HG03103 (cell line): ENCODE data around the gene RNASEH2B.

Experiments used
- ATAC-seq: cut with Tn5 transposase; IDR thresholded peaks from one replicate; pipeline ENCODE4 v1.9.1; 2021; ENCODE audit warnings: low read depth; ENCODE audit not compliant: unreplicated experiment

Gene RNASEH2B

DNA sequence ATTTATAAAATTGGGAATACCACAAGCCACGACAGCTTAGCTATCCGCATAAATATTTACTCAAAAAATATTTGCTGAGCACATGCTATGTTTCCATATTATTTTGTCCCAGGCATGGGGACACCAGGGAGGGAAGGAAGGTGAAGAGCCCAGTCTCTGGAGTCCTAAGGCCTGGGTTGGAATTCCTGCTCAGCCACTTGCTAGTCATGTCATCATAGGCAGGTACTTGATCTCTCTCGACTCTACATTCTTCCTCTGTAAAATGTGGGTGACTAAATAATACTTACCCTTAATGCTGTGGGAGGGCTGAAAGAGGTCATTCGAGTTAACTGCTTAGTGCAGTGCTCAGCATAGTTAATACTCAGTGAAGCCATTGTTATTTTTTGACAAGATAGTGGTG is 4.3 kb upstream of the RNASEH2B start:
- ATAC-seq = no peak

DNA sequence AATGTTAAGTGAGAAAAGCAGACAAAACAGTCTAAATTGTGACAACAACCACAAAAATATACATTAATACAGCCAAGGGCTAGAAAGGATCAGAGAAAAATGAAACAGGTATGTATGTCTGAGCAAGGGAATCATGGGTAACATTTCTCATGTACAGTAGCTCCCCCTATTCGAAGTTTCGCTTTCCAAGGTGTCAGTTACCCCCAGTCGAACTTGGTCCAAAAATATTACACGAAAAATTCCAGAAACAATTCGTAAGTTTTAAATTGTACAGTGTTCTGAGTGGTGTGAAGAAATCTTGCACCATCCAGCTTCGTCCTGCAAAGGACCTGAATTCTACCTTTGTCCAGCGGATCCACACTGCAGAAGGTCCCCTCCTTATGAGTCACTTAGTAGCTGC is 1.8 kb upstream of the RNASEH2B start:
- ATAC-seq = no peak

DNA sequence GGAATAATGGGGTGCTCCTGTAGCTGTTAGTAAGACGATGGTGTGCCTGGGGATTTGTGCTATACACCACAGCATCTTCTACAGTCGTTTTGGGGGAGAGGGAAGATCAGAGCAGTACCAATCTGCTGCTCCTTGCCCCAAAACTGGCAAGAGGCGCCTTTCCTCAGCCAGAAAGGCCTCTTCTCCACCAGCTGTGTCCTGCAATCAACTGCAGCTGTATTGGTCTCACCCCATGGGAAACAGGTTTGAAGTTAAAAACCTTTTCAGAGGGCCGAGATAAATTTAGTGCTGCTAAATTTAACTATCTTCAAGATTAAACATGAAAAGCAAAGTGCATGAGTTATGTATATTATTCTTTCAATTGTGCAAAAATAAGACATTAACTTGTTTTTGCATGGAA is 1.2 kb upstream of the RNASEH2B start:
- ATAC-seq = no peak

DNA sequence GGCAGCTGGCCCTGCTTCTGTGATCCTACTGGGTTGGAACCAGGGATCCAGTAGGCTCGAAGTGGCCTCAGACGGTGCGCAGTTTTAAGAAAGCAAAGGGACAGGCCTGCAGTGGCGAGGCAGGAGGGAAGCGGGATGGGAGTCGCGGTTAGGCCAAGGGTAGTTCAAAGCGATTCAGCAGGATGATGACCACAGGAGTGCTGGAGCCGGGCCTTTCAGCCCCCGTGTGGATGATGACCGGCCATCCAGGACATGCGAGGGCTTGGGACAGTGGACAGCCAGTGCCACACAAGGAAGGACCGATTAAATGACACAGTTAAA is 854 bp downstream of the RNASEH2B start:
- no peak for ATAC-seq

- no peak for ATAC-seq
Observed at GRCh38 chr13:50911081-50911631, 1.6 kb downstream of the RNASEH2B start.

DNA sequence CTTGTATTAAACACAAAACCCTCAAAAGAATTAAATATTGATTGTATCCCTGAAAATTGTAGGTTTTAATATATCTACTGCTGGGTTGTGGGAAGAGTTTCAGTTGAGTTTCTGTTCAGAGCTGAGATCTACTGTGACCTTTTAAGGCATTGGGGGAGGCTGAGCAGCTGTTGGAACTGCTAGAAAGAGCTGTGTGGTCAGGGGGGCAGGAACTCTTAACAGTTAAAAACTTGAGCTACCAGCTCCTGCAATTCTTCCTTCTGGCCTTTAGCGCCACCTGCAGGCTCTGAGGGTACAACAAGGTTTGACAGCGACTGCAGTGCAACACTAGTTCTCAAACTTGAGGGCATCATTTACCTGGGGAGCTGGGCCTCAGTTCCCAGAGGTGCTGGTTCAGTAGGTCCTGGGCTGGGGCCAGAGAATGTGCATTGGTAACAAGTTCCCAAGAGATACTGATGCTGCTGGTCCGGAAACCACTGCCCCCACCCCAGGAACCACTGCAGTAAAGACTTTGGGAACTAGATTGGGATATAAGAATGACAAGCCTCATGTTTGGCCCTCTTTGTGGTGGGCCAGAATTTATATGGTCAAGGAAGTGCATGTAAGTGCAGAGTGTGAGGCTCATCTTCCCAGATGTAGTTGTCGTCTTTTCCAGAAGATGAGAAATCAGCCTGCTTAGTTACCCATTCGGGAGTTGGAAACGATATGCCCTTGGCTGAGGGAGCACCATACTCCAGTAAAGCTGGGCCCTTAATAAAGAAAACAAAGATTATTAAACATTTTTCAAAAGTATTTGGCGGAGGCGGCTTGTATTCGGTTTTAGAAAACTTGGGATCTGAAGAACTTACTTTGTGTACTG is 2.6 kb downstream of the RNASEH2B start:
- ATAC-seq = peak; percentile 43

- no peak for ATAC-seq
Observed at GRCh38 chr13:50912851-50913250, 3.3 kb downstream of the RNASEH2B start.

- ATAC-seq = no peak
Observed at GRCh38 chr13:50914176-50914700, 4.6 kb downstream of the RNASEH2B start.

- no peak for ATAC-seq
Observed at GRCh38 chr13:50914848-50915247, 5.3 kb downstream of the RNASEH2B start.

DNA sequence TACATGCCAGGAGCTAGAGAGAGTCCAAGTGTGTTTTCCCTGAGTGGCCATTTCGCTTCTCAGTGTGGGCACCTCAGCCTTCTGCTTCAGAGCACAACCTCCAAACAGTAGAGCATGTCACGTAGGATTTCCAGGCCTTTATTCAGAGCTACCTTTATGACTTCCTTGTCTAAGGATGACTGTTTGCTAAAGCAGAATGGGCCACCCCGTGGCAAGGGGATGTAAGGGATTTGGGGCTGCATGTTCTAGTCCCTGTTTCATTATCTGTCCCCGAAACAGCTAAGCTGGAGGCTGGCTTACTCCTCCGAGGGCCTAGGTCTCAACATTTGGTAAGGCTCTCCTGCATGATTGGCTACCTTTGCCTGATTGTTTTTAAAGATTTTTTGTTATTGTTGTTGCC is 6.0 kb downstream of the RNASEH2B start:
- no peak for ATAC-seq

GRCh38 chr13:50916701-50917184 is 7.2 kb downstream of the RNASEH2B start:
- ATAC-seq = no peak

DNA sequence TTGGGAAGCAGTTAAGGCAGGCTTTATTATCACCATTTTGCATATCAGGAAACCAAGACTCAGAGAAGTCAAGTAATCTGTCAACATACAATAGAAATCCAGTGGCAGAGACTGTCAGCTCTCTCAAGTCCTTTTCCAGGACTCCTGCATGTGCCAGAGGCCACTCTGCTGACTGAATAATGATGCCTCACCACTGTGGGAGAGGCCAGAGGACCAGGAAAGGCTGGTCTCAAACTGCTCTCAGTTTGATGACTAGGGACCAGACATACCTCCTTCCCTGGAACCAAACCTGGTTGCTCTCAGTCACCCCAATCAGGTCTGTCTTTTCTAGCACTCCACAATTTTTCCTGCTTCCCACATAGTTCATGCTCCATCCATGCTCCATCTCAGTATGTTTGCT is 8.0 kb downstream of the RNASEH2B start:
- no peak for ATAC-seq

DNA sequence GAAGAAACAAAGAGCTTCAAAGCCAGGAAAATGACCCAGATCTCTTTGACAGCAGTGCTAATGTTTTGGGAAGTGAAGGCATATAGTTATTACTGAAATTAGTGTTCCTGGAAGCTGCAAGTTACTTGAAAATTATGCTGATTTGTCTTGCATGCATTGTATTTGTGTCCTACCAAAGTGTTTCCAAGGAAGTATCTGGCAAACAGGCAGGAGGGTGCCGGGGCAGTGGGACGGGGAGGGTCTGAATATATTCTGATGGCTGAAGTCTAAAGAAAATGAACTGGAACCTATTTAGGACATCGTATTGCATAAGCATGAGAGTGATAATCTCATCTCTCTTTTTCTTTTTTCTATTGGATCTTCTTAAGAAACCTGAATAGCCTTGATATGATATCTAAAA is 9.0 kb downstream of the RNASEH2B start:
- ATAC-seq = no peak

DNA sequence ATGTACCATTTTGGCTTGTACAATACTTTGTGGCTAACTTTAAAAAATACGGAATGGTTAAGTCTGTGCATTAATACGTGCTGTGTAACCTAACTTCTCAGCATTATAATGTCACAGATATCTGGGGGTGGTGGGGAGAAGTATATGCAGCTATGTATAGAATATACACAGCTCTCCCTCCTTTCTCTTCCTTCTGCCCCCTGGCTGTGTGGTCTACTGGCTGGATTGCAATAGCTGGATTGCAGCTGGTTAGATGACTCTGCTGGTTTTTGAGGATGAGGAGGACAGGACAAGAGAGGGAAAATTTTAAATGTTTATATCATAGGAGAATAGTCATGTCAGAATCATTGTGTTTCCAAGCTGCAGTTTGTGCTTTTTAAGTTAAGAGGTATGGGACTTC is 9.7 kb downstream of the RNASEH2B start:
- ATAC-seq = no peak

DNA sequence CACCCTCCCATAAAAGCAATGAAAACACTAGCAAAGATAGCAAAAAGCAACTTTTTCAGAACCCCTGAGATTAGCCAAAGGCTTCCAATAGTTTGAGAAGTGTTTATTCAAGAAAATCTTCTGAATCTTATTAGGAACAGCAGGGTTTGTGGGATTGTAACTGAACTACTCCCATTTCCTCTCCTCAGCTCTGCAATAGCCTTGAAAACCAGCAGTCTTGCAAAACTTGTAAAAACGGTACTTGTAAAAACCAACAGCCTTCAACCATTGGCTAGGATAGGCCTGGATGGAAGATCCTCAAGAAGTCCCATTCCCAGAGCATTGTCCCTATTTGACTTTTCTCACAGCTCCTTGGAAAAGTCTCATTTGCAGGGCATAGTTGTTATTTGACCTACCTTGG is 12.1 kb downstream of the RNASEH2B start:
- no peak for ATAC-seq

DNA sequence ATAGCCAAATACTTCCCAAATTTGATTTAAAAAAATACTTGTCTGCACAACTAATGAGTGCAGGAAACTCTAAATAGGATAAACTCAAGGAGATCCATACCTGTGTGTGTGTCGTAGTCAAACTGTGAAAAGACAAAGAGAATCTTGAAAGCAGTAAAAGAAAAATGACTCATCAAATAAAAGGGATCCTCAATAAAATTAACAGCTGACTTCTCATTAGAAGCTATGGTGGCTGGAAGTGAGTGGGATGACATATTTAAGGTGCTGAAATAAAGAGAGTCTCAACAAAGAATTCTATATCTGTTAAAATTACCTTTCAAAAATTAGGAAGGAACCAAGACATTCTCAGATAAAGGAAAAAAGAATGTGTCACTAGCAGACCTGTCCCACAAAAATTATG is 13.7 kb downstream of the RNASEH2B start:
- ATAC-seq = no peak

- ATAC-seq = no peak
Observed at GRCh38 chr13:50924025-50924424, 14.4 kb downstream of the RNASEH2B start.

GRCh38 chr13:50927701-50928100 is 18.1 kb downstream of the RNASEH2B start:
- ATAC-seq = no peak

DNA sequence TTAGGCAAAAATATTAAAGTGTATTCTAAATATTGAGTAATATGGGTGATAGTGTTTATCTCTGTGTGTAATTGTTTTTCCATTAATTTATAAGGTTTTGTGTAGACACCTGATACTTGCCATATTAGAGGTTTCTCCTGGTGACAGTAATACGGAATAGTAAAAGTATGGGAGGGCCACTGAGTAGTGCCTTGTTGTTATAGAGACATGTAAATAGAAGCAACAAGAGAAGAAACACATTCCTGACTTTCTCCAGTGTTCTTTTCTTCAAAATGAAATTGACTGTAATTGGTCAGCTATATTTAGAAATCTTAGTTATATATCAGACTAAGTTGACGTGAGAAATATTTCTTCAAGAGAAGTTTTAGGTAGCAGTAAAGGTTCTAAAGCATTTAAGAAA is 18.5 kb downstream of the RNASEH2B start:
- no peak for ATAC-seq

- no peak for ATAC-seq
Observed at GRCh38 chr13:50928659-50929462, 19.3 kb downstream of the RNASEH2B start.

DNA sequence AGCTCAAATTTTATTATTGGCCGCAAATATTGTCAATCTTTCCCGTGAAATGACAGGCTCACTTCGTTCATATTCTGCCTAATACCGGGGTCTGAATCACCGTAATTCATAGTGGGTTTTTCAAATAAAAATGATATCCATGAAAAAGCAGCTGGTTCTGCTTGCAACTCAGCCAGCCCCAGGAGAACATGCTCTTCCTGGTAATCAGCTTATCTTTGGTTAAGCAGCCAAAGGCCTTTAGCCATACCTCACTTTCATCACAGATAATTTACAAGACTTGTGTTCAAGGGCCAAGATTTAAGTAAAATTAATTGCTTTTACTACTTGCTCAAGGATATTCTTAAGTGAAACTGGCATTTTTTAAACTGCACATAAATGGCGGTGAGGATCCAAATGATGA is 22.5 kb downstream of the RNASEH2B start:
- ATAC-seq = no peak
